BE2C (cell line): ENCODE data around the gene PSME1.

Experiments
- DNase-seq: peaks from one replicate; pipeline ENCODE4 v3.0.0-alpha.2; 2020
- H3K27me3 ChIP-seq: fragments of 250-450 bp; sonication (Bioruptor Pico); 2 replicates; pipeline ENCODE4 v1.5.1; 2020; ENCODE audit warnings: mild to moderate bottlenecking
- H3K36me3 ChIP-seq: fragments of 250-450 bp; sonication (Bioruptor Pico); 2 replicates; pipeline ENCODE4 v1.5.1; 2020; ENCODE audit warnings: mild to moderate bottlenecking
- H3K4me1 ChIP-seq: fragments of 250-450 bp; sonication (Bioruptor Pico); 2 replicates; pipeline ENCODE4 v1.5.1; 2020
- H3K4me3 ChIP-seq: 2 replicates; pipeline ENCODE4 v1.5.1; 2011; ENCODE audit warnings: low read depth, low read length
- H3K9me3 ChIP-seq: fragments of 250-450 bp; sonication (Bioruptor Pico); 2 replicates; pipeline ENCODE4 v1.5.1; 2020
- TF ChIP-seq, protein P1 (sequence below): IDR thresholded peaks from 2 replicates; pipeline ENCODE4 v1.5.1; 2012; ENCODE audit warnings: mild to moderate bottlenecking, low read depth, low read length

PSME1 gene

DNA sequence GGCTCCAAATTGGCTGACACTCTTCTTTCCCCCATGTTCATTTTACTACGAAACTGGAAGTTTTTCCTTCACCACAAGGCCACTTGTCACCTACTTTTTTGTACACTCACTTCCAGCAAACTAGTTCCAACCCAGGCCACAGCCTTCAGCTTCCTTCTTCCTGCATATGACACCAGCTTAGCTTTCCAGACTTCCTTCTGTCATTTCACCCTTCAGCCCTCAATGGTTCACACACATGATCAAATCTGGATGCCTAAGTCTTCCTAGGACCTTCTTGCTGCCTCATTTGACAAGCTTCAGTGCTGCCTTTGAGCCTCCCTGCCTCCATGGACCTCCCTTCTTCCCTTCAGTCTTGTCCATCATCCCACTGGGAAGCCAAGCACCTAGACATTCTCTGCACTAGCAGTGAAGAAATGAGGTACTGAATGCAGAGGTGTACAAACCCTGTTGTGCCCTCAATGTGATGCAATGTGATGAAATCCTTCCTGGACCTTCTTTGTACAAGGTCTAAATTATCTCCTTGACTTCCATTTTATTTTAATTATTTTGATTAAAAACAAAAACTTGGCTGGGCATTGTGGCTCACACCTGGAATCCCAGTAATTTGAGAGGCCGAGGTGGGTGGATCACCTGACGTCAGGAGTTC is 31.6 kb downstream of the PSME1 start:
- no peaks in the 10 kb centered on the region for H3K9me3 ChIP-seq
- H3K4me3 ChIP-seq: no peak overlapping the region
- TF ChIP-seq, protein P1, sequence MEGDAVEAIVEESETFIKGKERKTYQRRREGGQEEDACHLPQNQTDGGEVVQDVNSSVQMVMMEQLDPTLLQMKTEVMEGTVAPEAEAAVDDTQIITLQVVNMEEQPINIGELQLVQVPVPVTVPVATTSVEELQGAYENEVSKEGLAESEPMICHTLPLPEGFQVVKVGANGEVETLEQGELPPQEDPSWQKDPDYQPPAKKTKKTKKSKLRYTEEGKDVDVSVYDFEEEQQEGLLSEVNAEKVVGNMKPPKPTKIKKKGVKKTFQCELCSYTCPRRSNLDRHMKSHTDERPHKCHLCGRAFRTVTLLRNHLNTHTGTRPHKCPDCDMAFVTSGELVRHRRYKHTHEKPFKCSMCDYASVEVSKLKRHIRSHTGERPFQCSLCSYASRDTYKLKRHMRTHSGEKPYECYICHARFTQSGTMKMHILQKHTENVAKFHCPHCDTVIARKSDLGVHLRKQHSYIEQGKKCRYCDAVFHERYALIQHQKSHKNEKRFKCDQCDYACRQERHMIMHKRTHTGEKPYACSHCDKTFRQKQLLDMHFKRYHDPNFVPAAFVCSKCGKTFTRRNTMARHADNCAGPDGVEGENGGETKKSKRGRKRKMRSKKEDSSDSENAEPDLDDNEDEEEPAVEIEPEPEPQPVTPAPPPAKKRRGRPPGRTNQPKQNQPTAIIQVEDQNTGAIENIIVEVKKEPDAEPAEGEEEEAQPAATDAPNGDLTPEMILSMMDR: no peak
- H3K27me3 ChIP-seq: no peaks in the 10 kb centered on the region
- H3K36me3 ChIP-seq: no peaks in the 10 kb centered on the region
- DNase-seq: no peak
- no peaks in the 10 kb centered on the region for H3K4me1 ChIP-seq

DNA sequence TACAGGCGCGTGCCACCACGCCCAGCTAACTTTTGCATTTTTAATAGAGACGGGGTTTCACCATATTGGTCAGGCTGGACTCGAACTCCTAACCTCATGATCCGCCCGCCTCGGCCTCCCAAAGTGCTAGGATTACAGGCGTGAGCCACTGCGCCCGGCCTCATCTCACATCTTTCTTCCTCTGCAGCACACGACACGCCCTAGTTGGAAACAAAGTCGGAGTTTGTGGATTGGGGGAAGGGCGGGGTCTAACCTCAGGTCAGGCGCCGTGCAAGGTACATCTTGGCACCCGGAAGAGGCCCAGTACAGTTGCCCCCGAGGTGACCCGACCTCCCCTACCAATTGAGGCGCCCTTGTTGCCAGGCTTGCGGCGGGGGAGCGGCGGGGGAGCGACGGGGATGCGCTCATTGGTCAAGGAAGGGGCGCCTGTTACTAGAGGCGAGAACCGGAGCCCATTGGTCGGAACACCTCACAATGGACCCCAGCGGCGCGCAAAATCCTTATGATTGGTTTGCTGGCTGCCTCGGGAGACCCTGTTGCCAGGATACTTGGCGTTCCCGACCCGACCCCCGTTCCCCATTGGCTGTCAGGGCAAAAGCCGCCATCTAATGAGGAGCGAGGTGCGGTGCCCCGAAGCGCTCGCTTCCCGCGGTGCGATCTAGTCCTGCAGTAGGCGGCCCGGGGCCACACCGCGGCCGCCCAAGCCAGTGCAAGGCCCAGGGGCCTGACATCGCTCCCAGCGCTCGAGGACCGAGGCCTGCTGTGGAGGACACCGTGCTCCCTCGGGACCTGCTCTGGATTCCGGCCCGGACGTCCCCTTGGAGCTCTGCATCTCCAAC is 35.6 kb downstream of the PSME1 start, which contains the start of gene REC8:
TSS of gene REC8 (plus strand) at position 659 of the 839 bp plus-strand sequence. CDS start 473 bp downstream, outside the sequence.
- no peaks in the 10 kb centered on the region for H3K27me3 ChIP-seq
- no peaks in the 10 kb centered on the region for H3K9me3 ChIP-seq
- TF ChIP-seq, protein P1: no peak
- DNase-seq: peak; percentile 94
- H3K4me1 ChIP-seq: no peaks in the 10 kb centered on the region
- H3K36me3 ChIP-seq: no peaks in the 10 kb centered on the region; the same call in none of the 2 replicates
- H3K4me3 ChIP-seq: peak within 1 kb of the TSS; percentile 62

DNA sequence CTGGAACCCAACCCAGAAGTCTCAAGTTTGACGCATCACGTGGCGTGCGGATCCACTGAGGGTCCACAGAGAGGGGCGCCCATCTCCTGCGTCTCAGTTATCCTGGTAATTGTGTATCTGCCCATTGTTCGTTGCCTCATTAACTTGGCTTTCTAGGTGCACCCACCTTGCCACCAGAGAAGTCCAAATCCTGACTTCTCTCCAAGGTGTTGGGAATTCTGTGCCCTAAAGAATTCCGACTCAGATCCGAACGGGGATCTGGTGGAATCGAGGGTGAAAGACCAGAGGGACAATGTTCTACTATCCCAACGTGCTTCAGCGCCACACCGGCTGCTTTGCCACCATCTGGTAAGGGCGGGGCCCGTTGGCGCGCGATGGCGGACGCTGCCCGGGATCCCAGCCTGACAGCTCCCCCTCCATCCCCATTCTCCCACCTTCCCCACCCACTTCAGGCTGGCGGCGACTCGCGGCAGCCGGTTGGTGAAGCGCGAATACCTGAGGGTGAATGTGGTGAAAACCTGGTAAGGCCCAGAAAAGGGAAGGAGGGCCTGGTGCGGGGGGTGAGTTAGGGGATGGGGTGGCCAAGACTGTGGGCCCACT is 36.4 kb downstream of the PSME1 start:
- H3K27me3 ChIP-seq: no peaks in the 10 kb centered on the region
- peak overlapping the region; percentile 62 for H3K4me3 ChIP-seq
- H3K9me3 ChIP-seq: no peaks in the 10 kb centered on the region
- H3K4me1 ChIP-seq: no peaks in the 10 kb centered on the region
- TF ChIP-seq, protein P1: no peak
- H3K36me3 ChIP-seq: peaks cover 4% of the 10 kb centered on the region
- no peak for DNase-seq

DNA sequence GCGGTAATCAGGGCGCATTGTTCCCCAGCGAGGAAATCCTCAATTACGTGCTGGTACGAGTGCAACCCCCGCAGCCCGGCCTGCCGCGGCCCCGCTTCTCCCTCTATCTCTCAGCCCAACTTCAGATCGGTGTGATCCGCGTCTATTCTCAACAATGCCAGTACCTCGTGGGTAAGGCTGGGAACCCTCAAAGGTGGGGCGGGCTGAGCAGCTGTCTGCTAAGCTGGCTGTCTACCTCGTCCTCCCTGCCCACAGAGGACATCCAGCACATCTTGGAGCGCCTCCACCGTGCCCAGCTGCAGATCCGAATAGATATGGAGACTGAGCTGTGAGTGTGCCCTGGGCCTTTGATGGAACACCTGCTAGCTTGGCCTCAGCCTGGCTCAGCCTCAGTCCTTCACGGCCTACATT is 36.9 kb downstream of the PSME1 start:
- Histone ChIP-seq H3K4me3 (no peak overlapping the region), H3K27me3 (no peaks in the 10 kb centered on the region), H3K9me3 (no peaks in the 10 kb centered on the region), H3K4me1 (no peaks in the 10 kb centered on the region), H3K36me3 (peaks cover 4% of the 10 kb centered on the region)
- no peak for DNase-seq
- TF ChIP-seq, protein P1: no peak

- Histone ChIP-seq H3K27me3 (no peaks in the 10 kb centered on the region), H3K4me1 (no peaks in the 10 kb centered on the region), H3K4me3 (no peak overlapping the region), H3K9me3 (no peaks in the 10 kb centered on the region), H3K36me3 (peaks cover 39% of the 10 kb centered on the region)
- TF ChIP-seq, protein P1: no peak
- DNase-seq: no peak
These were observed 40.6 kb downstream of the PSME1 start for GRCh38 chr14:24176599-24176998.
